Bronchial epithelial cell (primary cell): ENCODE results near the gene CADM1. TPM values are rescaled to one million over a fixed set of nuclear protein-coding genes. Genes with fewer than 3 reads are reported as not detected.

ENCODE experiments used
- DNase-seq: peaks from one replicate; pipeline ENCODE4 v3.0.0-alpha.2; 2010; ENCODE audit warnings: low read depth
- FAIRE-seq: peaks from 2 replicates; lab custom pipeline; 2011; peaks lifted over from hg19 to GRCh38; lab: Jason Lieb, UNC
- H3K27me3 ChIP-seq: 2 replicates; pipeline ENCODE4 v1.5.1; 2011; ENCODE audit warnings: low read length; ENCODE audit not compliant: control insufficient read depth, insufficient read depth
- H3K36me3 ChIP-seq: 2 replicates; pipeline ENCODE4 v1.5.1; 2011; ENCODE audit warnings: low read length; ENCODE audit not compliant: control insufficient read depth, insufficient read depth
- H3K4me3 ChIP-seq: 2 replicates; pipeline ENCODE4 v1.5.1; 2011; ENCODE audit warnings: mild to moderate bottlenecking, low read depth, low read length, control low read depth
- CTCF ChIP-seq: IDR thresholded peaks from 2 replicates; pipeline ENCODE4 v1.5.1; 2011; ENCODE audit warnings: mild to moderate bottlenecking, moderate library complexity, low read length, control low read depth, inconsistent platforms; ENCODE audit not compliant: insufficient read depth, severe bottlenecking
- total RNA-seq: library from RNA; depleted of rRNA; stranded (reverse); fragments of >200 nt; gene quantifications from 2 replicates; pipeline ENCODE4 v1.2.1, GENCODE V29; 2014

Gene CADM1
- total RNA-seq, 1 donor from 2014 or later = 1.6 TPM

GRCh38 chr11:115238791-115239190 lies 265.4 kb downstream of the CADM1 start:
- Histone ChIP-seq H3K36me3 (no peaks in the 10 kb centered on the region), H3K4me3 (no peak overlapping the region), H3K27me3 (no peaks in the 10 kb centered on the region)
- FAIRE-seq (no peak), DNase-seq (peak; percentile 31)
- no peak for TF ChIP-seq CTCF

DNA sequence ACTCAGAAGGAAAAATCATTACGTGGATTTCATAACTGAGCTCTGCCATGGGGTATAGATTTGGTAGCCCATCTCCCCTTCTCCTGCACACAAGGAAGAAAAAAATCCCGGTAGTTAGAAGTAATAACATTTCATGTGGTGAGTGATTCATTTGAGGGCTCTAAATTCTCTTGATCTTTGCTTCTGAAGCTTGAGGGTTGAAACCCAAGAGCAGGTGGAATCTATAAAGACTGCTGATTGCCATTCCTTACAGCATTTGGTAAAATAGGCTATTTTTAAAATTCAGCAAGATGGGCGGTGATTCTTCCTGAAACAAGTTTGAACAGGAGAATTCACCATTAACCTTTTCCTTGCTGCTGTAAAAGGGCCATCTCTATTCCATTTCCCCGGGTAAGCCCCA lies 266.1 kb downstream of the CADM1 start:
- no peak for DNase-seq
- no peaks in the 10 kb centered on the region for H3K36me3 ChIP-seq
- no peak for FAIRE-seq

GRCh38 chr11:115237578-115237977 lies 266.6 kb downstream of the CADM1 start:
- Histone ChIP-seq H3K4me3 (no peak overlapping the region), H3K27me3 (no peaks in the 10 kb centered on the region), H3K36me3 (no peaks in the 10 kb centered on the region)
- TF ChIP-seq CTCF = no peak
- FAIRE-seq = no peak
- DNase-seq = no peak

More for the DNA sequence above, 266.1 kb downstream of the CADM1 start:
- H3K4me3 ChIP-seq = no peak overlapping the region
- TF ChIP-seq CTCF = no peak
- H3K27me3 ChIP-seq = no peaks in the 10 kb centered on the region

GRCh38 chr11:115234794-115235193 lies 269.4 kb downstream of the CADM1 start:
- no peak for TF ChIP-seq CTCF
- FAIRE-seq = no peak
- no peak overlapping the region for H3K4me3 ChIP-seq
- no peak for DNase-seq
- H3K27me3 ChIP-seq = no peaks in the 10 kb centered on the region
- H3K36me3 ChIP-seq = no peaks in the 10 kb centered on the region

- peak; percentile 78 for DNase-seq
- no peak for TF ChIP-seq CTCF
- Histone ChIP-seq H3K4me3 (no peak overlapping the region), H3K36me3 (no peaks in the 10 kb centered on the region), H3K27me3 (no peaks in the 10 kb centered on the region)
- no peak for FAIRE-seq
Measured at GRCh38 chr11:115226556-115226955, 277.7 kb downstream of the CADM1 start.

DNA sequence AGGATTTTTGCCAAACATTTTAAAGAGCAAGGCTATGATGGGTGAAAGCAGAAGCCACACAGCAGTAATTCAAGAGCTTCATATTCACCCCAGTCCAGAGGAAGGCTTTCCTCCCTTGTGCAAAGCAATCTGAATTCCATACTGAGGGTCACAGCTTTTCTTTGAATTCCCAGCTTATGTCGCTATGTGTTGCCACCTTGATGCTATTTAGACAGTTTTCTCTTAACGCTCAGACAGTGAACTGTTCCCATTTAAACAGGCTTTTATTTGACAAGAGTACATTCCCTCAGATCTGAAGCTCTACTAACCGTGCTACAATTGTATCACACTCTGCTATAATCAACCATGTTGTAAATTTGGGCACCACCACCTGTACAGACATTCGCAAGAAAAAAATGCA lies 279.7 kb downstream of the CADM1 start:
- no peak for FAIRE-seq
- no peaks in the 10 kb centered on the region for H3K36me3 ChIP-seq
- no peak overlapping the region for H3K4me3 ChIP-seq
- DNase-seq = no peak
- no peak for TF ChIP-seq CTCF
- no peaks in the 10 kb centered on the region for H3K27me3 ChIP-seq
